GM12874 (cell line): Measurements from ENCODE around the gene CTSS.

Experiments
- TF ChIP-seq, protein P1 (sequence below): IDR thresholded peaks from 2 replicates; pipeline ENCODE4 v1.5.1; 2011; ENCODE audit warnings: low read depth, mild to moderate bottlenecking, control low read depth, low read length, moderate library complexity; ENCODE audit not compliant: insufficient read depth

Gene CTSS

DNA sequence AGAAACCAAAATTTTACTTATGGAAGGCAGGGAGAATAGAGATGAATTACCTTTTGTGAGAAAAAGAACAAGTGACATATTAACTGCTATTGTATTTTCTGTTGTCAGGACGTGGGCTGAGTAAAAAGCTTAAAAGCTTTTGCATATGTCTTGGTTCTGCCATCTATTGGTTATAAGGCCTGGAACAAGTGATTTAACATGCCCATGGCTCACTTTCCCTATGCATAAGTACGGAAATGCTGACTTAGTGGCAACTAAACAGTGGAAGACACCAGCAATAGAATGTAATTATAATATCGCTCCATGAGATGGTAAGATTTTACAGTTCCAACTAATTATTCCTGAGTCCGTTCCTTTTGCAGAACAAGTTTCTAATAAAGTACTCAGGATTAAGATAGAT, 6.7 kb upstream of the CTSS start:
- TF ChIP-seq, protein P1, sequence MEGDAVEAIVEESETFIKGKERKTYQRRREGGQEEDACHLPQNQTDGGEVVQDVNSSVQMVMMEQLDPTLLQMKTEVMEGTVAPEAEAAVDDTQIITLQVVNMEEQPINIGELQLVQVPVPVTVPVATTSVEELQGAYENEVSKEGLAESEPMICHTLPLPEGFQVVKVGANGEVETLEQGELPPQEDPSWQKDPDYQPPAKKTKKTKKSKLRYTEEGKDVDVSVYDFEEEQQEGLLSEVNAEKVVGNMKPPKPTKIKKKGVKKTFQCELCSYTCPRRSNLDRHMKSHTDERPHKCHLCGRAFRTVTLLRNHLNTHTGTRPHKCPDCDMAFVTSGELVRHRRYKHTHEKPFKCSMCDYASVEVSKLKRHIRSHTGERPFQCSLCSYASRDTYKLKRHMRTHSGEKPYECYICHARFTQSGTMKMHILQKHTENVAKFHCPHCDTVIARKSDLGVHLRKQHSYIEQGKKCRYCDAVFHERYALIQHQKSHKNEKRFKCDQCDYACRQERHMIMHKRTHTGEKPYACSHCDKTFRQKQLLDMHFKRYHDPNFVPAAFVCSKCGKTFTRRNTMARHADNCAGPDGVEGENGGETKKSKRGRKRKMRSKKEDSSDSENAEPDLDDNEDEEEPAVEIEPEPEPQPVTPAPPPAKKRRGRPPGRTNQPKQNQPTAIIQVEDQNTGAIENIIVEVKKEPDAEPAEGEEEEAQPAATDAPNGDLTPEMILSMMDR, result no peak

DNA sequence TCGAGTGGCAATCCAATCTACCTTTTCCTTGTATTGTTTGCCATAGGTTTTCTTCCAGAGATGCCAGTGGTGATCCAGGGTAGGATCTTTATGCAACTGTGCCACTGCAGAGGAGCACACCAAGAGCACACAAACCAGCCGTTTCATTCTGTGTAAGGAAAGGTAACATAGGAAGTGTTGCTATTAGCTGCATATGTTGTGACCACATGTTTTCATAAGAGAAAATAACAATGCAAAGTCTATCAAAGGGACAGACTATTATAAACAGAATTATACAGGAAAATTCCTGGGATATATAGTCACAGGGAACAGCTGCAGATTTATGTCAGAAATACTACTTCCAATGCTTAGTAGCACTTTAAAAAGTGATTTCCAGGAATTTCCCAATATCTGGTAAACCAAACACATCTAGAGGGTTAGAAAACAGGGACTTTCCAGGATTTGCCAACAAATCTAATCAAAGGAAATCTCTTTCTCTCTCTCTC, 919 bp downstream of the CTSS start:
- TF ChIP-seq, protein P1, result no peak

DNA sequence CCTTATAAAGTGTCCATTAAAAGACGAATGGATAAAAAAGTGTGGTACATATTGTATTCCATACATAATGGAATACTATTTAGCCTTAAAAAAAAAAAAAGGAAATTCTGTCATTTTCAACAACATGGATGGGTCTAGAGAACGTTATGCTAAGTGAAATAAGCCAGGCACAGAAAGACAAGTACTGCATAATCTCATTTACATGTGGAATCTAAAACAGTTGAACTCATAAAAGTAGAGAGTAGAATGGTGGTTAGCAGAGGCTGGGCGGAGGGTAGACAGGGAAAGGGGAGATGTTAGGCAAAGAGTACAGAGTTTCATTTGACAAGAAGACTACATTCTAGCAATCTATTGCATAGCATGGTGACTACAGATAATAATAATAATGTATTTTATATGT, 2.6 kb downstream of the CTSS start:
- TF ChIP-seq, protein P1, result no peak

DNA sequence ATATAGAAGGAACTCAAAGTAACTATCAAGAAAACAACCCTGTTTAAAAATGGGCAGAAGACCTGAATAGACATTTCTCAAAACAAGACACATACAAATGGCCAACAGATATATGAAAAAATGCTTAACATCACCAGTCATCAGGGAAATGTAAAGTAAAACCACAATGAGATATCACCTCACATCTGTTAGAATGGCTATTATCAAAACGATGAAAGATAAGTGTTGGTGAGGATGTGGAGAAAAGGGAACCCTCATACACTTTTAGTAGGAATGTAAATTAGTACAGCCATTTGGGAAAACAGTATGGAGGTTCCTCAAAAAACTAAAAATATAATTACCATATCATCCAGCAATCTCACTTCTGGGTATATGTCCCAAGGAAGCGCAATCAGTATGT, 3.0 kb downstream of the CTSS start:
- TF ChIP-seq, protein P1, result no peak

DNA sequence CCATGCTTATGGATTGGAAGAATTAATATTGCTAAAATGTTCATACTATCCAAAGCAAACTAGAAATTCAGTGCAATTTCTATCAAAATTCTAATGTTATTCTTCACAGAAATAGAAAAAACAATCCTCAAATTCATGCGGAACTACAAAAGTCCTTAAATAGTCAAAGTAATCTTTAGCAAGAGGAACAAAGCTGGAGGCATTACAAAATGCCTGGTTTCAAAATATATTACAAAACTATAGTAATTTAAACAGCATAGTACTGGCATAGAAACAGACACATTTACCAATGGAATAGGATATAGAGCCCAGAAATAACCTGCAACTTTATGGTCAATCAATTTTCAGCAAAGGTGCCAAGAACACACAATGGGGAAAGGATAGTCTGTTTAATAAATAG, 3.8 kb downstream of the CTSS start:
- TF ChIP-seq, protein P1, result no peak

DNA sequence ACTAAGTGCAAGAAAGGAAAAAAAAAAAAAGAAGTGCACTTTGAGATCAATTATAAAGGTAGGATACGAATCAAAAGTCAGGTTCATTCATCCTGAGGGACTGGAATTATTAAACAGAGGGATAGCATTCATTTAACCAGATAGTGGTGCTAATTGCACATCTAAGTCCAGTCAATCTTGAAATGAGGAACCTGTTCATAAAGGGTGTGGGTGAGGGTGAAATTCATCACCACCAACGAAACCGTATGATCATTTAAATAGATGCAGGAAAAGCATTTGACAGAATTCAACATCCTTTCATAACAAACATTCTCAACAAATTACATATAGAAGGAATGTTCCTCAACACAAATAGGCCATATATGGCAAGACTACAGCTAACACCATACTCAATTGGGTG, 5.6 kb downstream of the CTSS start:
- TF ChIP-seq, protein P1, result no peak

DNA sequence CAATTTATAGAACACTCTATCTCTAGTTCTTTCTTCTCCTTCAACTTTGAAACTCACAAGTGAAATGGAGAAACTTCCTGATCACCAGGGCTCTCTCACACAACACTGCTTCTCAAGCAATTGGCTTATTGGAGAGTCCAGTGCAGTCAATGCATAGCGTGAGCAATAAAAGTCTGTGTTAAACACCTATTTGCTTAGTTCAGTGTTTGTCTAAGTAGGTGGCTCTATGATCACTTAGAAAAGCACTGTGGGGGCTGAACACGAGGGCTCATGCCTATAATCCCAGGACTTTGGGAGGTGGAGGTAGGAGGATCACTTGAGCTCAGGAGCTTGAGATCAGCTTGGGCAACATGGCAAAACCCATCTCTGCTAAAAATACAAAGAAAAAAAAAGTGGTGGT, 12.2 kb downstream of the CTSS start:
- TF ChIP-seq, protein P1, result no peak

DNA sequence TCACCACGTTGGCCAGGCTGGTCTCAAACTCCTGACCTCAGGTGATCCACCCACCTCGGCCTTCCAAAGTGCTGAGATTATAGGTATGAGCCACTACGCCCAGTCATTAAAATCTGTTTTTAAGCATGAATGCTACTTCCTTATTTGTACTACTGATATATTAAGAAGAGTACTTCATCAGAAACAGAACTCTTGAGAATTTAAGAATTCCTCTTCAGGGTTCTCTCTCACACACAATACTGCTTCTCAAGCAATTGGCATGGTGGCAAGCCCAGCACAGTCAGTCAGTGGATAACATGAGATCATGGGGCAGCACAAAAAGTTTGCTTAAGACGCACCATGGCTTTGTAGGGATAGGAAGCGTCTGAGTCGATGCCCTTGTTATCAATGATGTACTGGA, 14.1 kb downstream of the CTSS start:
- TF ChIP-seq, protein P1, result no peak
